GM19238 (cell line): ENCODE data around the gene RETREG3.
"Not testable (repeated sequence)": the region's sequence is repeated elsewhere in the genome, so short reads cannot be mapped to it uniquely, and the experiment has no call there.

ENCODE experiments used
- DNase-seq: peaks from one replicate; pipeline ENCODE4 v3.0.0; 2011; ENCODE audit warnings: low spot score; ENCODE audit not compliant: insufficient read length

Gene RETREG3

GRCh38 chr17:42612013-42612412, 2.8 kb upstream of the RETREG3 start:
- DNase-seq = no peak

DNA sequence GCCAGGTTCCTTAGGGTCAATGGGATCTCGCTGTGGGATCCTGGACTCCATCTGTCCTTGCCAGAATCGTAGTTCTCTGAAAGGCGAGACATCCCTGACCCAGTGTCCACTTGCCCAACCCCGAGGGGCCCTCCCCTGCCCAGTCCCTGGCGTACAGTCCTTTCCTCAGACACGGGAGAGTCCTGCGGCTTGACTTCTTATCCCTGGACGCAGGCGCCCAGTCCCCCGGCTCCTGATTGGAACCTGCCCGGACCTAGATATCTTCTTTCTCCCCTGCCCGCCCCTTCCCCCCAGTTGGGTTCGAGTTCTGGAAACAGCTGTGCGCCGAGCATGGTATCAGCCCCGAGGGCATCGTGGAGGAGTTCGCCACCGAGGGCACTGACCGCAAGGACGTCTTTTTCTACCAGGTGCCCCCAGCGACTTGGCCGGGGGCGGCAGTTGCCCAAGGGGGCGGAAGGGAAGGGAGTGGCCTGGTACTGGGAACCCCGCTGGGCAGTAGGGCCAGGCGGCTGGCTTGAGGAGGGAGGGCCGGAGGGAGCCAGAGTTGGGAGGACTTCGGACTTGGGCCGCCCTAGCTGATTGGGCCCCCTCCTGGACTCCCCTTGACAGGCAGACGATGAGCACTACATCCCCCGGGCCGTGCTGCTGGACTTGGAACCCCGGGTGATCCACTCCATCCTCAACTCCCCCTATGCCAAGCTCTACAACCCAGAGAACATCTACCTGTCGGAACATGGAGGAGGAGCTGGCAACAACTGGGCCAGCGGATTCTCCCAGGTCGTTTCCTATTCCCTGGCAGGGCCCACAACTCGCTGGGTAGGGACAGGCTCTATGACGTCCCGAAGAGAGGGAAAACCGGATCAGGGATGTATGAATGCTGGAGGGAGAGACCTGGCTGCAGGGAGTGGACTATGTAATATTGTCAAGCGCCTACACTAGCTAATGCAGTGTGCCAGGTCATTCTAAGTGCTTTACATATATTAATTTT, 934 bp upstream of the RETREG3 start:
- DNase-seq = not testable (repeated sequence)

DNA sequence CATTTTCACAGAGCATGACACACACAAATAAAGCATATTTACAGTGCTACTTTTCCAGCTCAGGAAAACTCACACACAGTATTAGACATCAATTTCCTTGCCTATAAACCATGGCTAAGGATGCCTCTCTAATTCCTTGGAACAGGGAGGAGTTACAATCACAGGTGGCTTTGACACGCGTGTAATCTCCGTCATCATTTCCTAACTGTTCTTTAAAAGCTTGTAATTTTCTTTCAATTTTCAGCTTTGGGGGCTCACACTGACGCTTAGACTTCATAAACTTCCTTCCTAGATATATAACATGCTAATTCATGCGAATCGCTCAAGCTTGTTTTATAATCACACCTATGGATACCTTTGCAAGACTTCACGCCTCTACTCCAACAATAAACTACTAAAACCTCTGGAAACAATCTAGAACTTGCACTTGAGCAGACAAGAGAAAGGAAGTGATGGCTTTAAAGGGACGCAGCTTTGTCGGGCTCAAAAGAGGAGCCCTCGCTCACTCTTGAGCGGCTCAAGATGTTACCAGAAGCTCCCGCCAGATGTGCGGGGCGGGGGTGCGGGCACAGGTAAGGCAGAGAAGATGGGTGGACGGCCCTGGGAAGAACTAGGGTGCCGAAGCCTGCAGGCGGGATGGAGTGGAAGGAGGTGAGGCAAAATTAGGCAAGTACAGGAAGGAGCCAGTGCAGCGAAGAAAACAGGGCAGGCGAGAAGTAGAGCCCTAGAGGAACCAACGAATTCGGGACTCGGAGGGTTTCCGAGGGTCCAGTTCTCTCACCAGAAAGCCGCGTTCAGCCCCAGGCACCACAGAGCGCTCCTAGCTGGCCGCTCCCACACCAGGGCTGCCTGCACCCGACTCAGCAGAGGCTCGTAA, 631 bp downstream of the RETREG3 start:
- DNase-seq = no peak

DNA sequence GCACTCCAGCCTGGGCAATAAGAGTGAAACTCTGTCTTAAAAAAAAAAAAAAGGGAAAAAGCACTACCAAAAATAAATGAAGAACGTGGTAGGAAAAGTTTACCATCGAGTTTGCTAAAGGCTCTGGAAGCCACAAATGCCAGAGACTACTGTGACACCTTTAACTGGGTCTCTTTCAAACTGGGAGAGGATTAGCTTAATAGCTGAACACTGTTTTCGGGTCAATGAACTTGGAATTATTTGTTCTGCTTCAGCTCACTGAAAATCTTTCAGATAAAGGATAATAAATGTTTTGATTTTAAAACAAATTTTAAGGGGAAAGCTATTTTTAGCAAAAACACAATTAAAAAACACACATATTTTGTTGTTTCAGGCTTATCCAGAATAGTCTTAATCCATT, 1.4 kb downstream of the RETREG3 start:
- DNase-seq = no peak

DNA sequence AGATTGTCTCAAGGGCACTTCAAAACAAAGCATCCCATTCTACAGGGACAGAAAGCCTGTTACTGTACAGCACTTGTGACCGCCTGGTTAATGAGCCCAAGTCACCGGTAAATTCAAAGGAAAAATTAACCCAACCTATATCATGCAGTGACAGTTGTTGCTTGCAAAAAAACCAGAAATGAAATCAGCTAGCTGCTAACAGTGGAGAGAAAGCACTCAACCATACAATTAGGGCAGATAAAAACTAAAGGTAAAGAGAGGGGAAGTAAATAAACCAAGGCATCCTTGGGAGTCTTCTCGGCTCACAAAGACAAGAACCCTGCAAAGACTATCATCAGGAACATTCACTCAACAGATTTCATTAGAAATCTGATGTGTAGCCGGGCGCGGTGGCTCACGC, 5.9 kb downstream of the RETREG3 start:
- no peak for DNase-seq

DNA sequence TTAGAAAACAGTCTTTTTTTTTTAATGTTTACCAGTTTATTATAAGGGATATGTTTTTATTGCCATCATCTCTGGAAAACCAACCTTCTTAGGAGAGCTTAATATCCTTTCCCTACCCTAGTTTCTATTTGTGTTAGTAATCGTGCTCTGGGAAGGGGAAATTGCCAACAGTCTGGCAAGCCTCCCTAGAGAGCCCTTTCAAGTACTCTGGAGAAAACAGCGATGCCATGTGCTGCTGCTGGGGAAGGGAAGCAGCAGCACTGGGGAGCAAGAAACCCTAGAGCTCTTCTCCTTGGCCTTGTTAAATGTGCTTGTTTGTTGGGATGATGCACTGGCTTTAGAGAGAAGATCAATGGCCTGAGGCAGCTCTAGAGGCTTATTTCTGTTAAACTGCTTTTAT, 10.3 kb downstream of the RETREG3 start:
- no peak for DNase-seq

GRCh38 chr17:42596386-42596785, 12.8 kb downstream of the RETREG3 start:
- no peak for DNase-seq

DNA sequence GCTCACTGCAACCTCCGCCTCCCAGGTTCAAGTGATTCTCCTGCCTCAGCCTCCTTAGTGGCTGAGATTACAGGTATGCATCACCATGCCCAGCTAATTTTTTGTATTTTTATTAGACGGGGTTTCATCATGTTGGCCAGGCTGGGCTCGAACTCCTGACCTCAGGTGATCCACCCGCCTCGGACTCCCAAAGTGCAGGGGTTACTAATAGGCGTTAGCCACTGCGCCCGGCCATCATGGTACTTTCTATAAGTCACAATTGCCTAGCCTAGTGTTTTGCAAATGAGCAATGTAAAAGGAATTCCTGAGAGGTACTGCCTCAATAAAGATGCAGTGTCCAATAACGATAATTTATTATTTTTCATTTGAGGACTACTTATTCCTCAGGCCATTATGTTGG, 17.8 kb downstream of the RETREG3 start:
- DNase-seq = no peak

GRCh38 chr17:42590886-42591285, 18.3 kb downstream of the RETREG3 start:
- DNase-seq = no peak

DNA sequence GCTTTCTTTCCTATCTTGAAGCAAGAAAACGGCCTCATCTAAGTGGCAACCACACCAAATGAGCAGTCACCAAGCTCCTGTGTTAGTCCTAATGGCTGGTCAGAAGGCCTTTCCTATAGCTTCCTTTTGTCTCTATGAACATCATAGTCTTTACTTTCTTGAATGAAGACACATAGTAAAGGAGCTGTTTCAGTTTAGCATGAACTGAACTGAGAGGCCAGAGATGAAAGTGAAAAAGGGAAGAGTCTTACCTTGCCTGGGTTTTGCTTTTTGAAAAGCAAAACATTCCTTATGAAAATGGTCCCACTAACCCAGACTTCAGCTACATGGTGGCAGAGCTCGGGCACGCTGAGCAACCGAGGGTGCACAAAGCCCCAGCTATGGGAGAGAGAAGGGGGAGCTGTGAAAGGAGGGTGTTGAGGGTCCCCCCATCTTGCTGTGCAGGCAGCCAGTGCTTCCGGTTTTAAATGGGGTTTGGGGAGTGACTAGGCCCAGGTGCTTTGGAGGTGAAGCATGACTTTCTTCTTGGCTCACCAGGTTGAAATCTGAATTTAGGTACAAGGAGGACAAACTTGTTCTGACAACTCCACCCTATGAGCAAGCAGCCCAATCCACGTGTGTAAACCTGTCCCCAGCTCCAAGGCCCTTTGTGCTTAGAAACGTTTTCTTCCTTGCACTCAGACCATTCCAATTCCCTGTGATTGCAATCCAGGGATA, 22.5 kb downstream of the RETREG3 start:
- DNase-seq = peak; percentile 66

DNA sequence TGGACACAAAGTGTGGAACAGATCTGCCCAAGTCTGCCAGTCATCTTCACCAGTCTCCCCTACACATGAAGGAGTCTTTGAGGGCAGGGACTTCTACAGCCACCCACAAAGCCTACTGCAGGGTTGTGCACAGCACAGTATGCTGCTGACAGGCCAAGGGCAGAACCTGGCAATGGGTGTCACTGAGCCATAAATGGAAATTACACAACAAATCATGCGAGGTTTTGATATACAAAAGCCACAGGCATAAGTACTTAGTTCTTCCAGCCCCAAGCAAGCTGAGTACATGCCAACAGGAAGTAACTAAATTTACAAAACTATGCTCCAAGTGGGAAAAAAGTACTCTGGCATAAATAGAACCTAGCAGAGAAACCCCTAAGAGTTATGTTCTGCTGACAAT, 23.8 kb downstream of the RETREG3 start:
- no peak for DNase-seq

DNA sequence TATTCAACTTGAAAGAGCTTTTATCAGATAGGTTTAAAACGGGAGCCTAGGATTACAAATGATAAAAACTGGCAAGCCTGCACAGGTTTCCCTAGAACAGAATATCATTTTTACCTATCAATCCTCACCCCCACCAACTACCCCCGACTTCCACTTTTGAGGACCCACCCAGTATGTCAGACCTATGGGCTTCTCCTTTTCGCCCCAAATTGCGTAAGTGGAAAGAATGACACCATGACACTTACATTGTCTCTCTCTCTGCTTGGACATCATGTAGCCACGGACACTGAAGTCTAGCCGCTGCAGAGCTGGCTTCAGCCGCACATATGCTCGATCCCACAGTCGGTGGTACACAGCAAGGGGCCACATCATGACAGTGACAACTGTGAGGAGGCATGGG, 24.3 kb downstream of the RETREG3 start:
- DNase-seq = no peak

DNA sequence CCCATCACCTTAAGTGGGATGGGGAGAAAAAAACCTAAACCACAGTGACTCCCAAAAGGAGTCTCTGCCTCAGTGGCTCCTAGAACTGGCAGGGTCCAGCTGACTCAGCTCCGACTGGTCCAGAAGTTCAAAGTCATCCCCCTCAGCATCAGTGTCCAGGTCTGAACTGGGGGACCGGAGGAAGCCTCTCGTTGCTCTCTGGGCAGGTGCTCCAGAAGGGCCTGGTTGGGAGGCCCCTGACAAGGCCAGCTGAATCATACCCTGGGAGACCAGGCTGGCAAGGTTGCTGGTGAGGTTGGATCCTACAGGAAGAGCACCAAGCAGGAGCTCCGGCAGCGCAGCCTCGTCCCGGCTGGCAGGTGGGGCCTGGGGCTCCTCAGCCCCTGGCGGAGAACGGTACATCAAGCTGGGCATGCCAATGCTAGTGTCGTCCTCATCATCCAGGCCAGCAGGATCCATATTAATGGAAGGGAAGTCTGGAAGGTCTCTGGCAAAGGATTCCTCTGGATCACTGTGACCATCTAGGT, 27.4 kb downstream of the RETREG3 start:
- no peak for DNase-seq

DNA sequence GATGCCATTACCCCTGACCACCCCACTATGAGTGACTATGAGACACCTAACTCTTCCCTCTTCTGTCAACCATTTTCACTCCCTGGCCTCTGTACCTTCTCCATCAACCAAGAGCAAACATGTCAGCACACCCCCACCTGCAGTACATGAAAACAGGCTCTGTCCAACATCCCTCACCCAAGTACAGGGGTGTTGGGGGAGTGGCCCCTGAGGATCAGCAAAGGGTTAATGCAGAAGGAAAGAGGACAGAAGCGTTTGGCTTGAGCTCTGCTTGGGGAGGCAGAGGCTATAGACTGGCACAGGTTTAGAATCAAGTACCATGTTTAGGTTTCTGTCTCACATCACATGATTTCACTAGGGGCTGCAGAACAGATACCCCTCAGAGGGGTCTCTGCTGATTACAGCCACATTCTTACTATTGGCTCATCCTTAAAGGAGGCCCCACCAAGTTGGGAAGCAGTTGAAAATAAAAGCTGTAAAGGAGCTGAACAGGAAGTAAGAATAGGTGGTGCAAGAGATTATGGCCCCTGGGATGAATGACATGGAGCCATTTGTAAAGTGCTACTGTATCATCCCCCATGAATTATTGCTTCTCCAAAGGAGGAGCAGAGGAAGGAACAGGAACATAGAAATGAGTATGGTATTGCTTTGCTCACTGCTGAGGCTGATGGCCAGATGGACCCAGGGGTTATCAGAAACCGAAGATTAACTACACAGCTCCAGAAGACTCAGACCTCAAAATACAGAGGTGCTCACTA, 29.2 kb downstream of the RETREG3 start:
- no peak for DNase-seq

- DNase-seq = peak; percentile 77
These were observed 30.8 kb downstream of the RETREG3 start for GRCh38 chr17:42578282-42578869.

DNA sequence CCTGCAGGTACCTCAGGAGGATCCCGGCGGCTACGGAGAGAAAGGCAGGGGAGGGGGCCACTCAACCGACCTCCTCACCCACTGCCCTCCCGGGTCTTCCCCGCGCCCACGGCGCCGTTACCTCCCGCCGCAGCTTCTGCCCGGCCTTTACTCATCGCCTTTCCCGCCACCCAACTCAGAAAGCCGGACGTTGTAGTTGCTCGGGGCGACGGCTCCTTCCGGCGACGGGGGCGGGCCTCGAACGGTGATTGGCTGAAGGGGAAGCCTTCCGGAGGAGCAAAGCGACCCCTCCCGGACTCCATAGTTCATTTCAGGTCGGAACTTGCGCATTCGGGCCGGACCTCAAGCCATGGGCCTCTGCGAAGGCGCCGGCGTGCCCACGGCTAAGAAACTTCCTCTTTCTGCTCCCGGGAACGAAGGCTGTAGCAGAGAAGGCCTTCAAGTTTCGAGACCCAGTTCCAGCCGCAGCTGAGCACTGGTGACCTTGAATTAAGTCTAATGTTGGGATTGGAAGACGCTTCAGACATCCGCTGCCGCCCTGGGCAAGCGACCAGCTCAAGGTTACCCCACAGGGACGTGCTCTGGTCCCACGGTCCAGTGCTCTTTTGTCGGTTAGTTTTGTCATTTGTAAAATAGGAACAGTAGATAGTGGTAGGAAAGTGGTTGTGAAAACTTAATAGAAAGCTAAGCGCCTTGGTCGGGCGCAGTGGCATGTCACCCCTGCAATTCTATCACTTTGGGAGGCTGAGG, 31.5 kb downstream of the RETREG3 start, which contains the start of gene PSMC3IP:
TSS of gene PSMC3IP (minus strand) at position 198 of the 750 bp plus-strand sequence. CDS start at position 155, 43 bp downstream.
- peak; percentile 96 for DNase-seq

DNA sequence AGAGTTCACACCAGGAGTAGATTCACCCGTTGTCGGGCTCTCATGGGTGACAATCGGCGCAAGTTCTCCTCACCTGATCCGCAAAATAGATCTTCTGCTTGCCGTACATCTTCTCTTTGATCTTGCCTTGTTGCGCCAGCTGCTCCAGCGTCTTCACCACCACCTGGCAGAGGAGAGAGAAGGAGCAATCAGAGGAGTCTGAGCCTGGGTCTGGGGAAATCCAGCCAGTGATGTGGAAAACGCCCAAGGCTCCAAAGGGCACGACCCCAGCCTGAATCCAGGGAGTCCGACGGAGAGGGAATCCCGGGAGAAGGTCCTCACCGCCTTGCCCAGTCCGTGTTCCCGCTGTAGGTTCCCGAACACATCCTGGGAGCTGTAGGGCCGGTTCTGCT, 32.0 kb downstream of the RETREG3 start:
- DNase-seq = no peak

- DNase-seq = no peak
These were observed 34.7 kb downstream of the RETREG3 start for GRCh38 chr17:42574463-42574862.

DNA sequence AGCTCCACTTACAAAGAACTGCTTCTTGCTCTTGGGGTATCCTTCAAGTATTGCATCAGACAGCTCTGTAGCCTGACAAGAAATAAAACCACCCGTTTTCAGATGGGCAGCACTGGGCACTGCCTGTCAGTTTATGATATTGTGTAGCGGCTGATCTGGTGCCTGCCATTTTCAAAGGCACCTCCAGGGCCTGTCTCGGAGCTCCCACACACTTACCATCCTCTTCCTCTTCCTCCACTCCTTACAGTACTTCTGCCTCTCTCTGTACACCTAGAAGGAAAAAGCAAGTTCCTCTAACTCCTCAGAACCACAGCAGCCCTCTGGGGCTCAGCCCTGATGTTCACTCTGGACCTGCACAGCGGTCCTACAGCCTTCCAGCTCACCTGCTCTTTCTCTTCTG, 36.1 kb downstream of the RETREG3 start:
- DNase-seq = no peak
